DOHH2 (cell line): ENCODE data around the gene ARIH1.

Source experiments
- H3F3A ChIP-seq: fragments of 200-600 bp; sonication (generic), shearing (Covaris generic); 2 replicates; pipeline ENCODE4 v1.6.0; 2016; ENCODE audit warnings: antibody characterized with exemption, mild to moderate bottlenecking; ENCODE audit not compliant: control insufficient read depth, insufficient read depth
- H3K27ac ChIP-seq: fragments of 200-600 bp; sonication (generic); 2 replicates; pipeline ENCODE4 v1.5.1; 2014; ENCODE audit warnings: low read depth, mild to moderate bottlenecking, low read length, moderate library complexity
- H3K27me3 ChIP-seq: fragments of 200-600 bp; sonication (generic); 2 replicates; pipeline ENCODE4 v1.6.1; 2014; ENCODE audit warnings: mild to moderate bottlenecking, low read length, mixed read lengths; ENCODE audit not compliant: control insufficient read depth
- H3K36me3 ChIP-seq: fragments of 200-600 bp; sonication (generic); 2 replicates; pipeline ENCODE4 v1.6.1; 2014; ENCODE audit warnings: mild to moderate bottlenecking, low read length, moderate library complexity, mixed read lengths; ENCODE audit not compliant: control insufficient read depth
- H3K4me1 ChIP-seq: fragments of 200-600 bp; sonication (generic); 2 replicates; pipeline ENCODE4 v1.6.1; 2014; ENCODE audit warnings: mild to moderate bottlenecking, low read length, mixed read lengths; ENCODE audit not compliant: control insufficient read depth
- H3K4me2 ChIP-seq: fragments of 200-600 bp; sonication (generic); 2 replicates; pipeline ENCODE4 v1.6.0; 2014; ENCODE audit warnings: mild to moderate bottlenecking, low read length, moderate library complexity
- H3K4me3 ChIP-seq: fragments of 200-600 bp; sonication (generic); 2 replicates; pipeline ENCODE4 v1.5.1; 2014; ENCODE audit warnings: mild to moderate bottlenecking, low read length, mixed read lengths
- H3K79me2 ChIP-seq: fragments of 200-600 bp; sonication (generic); 2 replicates; pipeline ENCODE4 v1.6.1; 2014; ENCODE audit warnings: mild to moderate bottlenecking, low read length, mixed read lengths; ENCODE audit not compliant: control insufficient read depth
- H3K9me2 ChIP-seq: fragments of 200-600 bp; sonication (generic); replicated peaks from 2 replicates; pipeline ENCODE4 v1.6.1; 2014; ENCODE audit warnings: mild to moderate bottlenecking, low read length, mixed read lengths; ENCODE audit not compliant: control insufficient read depth
- H3K9me3 ChIP-seq: fragments of 200-600 bp; sonication (generic); 2 replicates; pipeline ENCODE4 v1.6.1; 2014; ENCODE audit warnings: antibody characterized with exemption, low read length, mixed read lengths; ENCODE audit not compliant: control insufficient read depth, insufficient read depth
- H4K20me1 ChIP-seq: fragments of 200-600 bp; sonication (generic); 2 replicates; pipeline ENCODE4 v1.6.0; 2014; ENCODE audit warnings: low read depth, mild to moderate bottlenecking, antibody characterized with exemption, low read length, moderate library complexity; ENCODE audit not compliant: control insufficient read depth, insufficient read depth
- EZH2phosphoT487 ChIP-seq: fragments of 200-600 bp; sonication (generic); IDR thresholded peaks from 2 replicates; pipeline ENCODE4 v1.6.1; 2017; ENCODE audit warnings: borderline replicate concordance, mild to moderate bottlenecking, antibody characterized with exemption, low read length, moderate library complexity, mixed read lengths
- TF ChIP-seq, protein P1 (sequence below): fragments of 200-600 bp; sonication (generic); IDR thresholded peaks from one replicate; pipeline ENCODE4 v1.5.1; 2014; ENCODE audit warnings: antibody characterized with exemption, mild to moderate bottlenecking, low read depth, low read length; ENCODE audit not compliant: poor library complexity, severe bottlenecking

Gene ARIH1

DNA sequence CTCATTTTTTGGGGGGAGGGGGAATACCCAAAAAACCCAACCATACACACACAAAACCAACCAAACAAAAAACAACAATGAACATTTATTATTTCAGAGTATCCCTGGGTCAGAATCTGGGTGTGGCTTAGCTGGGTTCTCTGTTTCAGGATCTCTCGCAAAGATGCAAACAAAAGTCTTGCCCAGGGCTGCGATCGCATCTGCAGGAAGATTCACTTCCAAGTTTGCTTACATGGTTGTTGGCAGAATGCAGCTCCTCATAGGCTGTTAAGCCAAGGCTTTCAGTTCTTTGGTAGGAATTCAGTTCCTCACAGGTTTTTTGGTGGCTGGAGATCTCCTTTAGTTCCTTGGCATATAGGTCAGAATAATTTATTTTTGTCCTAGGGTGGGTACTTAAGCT is 13.7 kb upstream of the ARIH1 start:
- Histone ChIP-seq H3K27ac (no peak overlapping the region), H3K9me3 (no peaks in the 10 kb centered on the region), H3K4me2 (no peak overlapping the region), H3K4me1 (0 out of 2 replicates have a peak, but pooled peaks cover 4% of the 10 kb centered on the region), H4K20me1 (no peaks in the 10 kb centered on the region), H3K9me2 (no peaks in the 10 kb centered on the region), H3K79me2 (no peaks in the 10 kb centered on the region), H3K4me3 (no peak overlapping the region), H3F3A (0 out of 2 replicates have a peak, but pooled peaks cover 2% of the 10 kb centered on the region), H3K27me3 (no peaks in the 10 kb centered on the region), H3K36me3 (no peaks in the 10 kb centered on the region)
- TF ChIP-seq, protein P1, sequence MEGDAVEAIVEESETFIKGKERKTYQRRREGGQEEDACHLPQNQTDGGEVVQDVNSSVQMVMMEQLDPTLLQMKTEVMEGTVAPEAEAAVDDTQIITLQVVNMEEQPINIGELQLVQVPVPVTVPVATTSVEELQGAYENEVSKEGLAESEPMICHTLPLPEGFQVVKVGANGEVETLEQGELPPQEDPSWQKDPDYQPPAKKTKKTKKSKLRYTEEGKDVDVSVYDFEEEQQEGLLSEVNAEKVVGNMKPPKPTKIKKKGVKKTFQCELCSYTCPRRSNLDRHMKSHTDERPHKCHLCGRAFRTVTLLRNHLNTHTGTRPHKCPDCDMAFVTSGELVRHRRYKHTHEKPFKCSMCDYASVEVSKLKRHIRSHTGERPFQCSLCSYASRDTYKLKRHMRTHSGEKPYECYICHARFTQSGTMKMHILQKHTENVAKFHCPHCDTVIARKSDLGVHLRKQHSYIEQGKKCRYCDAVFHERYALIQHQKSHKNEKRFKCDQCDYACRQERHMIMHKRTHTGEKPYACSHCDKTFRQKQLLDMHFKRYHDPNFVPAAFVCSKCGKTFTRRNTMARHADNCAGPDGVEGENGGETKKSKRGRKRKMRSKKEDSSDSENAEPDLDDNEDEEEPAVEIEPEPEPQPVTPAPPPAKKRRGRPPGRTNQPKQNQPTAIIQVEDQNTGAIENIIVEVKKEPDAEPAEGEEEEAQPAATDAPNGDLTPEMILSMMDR = no peak
- TF ChIP-seq EZH2phosphoT487 = no peak

DNA sequence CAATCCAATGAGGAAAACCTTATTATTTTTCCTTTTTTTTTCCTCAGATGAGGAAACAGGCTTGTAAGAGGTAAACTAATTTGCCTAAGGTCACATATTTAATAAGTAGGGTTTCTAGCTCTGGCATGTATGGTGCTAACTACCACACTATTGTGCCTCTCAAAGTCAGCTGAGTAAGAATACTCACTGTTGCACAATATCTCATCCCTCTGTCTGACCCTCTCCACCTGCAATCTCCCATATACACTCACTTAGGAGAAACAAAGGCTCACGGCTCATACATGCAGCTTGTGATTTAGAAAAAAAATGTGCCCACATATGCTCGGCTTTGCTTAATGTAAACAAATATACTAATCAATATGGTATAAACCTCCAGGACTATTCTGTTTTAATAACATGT is 10.4 kb upstream of the ARIH1 start:
- no peaks in the 10 kb centered on the region for H4K20me1 ChIP-seq
- TF ChIP-seq EZH2phosphoT487 = no peak
- TF ChIP-seq, protein P1 = no peak
- H3K27ac ChIP-seq = no peak overlapping the region
- no peaks in the 10 kb centered on the region for H3F3A ChIP-seq
- H3K4me2 ChIP-seq = no peak overlapping the region
- H3K36me3 ChIP-seq = no peaks in the 10 kb centered on the region
- 0 out of 2 replicates have a peak, but pooled peaks cover 4% of the 10 kb centered on the region for H3K4me1 ChIP-seq
- H3K9me3 ChIP-seq = no peaks in the 10 kb centered on the region
- no peak overlapping the region for H3K4me3 ChIP-seq
- no peaks in the 10 kb centered on the region for H3K27me3 ChIP-seq
- H3K79me2 ChIP-seq = no peaks in the 10 kb centered on the region
- no peaks in the 10 kb centered on the region for H3K9me2 ChIP-seq

DNA sequence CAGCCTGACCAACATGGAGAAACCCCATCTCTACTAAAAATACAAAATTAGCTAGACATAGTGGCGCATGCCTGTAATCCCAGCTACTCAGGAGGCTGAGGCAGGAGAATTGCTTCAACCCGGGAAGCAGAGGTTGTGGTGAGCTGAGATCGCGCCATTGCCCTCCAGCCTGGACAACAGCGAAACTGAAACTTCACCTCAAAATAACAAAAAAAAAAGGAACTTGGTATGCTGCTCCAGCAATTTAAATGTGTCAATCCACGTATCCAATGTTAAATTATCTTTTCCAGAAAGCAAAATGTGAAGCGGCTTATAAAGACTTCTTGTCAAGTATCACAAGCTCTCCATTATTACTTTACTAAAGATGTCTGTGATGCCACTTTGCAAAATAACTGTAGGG is 9.9 kb upstream of the ARIH1 start:
- Histone ChIP-seq H3K9me2 (no peaks in the 10 kb centered on the region), H3K27ac (no peak overlapping the region), H3F3A (no peaks in the 10 kb centered on the region), H3K9me3 (no peaks in the 10 kb centered on the region), H3K4me2 (no peak overlapping the region), H3K27me3 (no peaks in the 10 kb centered on the region), H3K79me2 (no peaks in the 10 kb centered on the region), H3K4me1 (0 out of 2 replicates have a peak, but pooled peaks cover 4% of the 10 kb centered on the region), H3K36me3 (no peaks in the 10 kb centered on the region), H3K4me3 (no peak overlapping the region), H4K20me1 (no peaks in the 10 kb centered on the region)
- no peak for TF ChIP-seq EZH2phosphoT487
- TF ChIP-seq, protein P1 = no peak

DNA sequence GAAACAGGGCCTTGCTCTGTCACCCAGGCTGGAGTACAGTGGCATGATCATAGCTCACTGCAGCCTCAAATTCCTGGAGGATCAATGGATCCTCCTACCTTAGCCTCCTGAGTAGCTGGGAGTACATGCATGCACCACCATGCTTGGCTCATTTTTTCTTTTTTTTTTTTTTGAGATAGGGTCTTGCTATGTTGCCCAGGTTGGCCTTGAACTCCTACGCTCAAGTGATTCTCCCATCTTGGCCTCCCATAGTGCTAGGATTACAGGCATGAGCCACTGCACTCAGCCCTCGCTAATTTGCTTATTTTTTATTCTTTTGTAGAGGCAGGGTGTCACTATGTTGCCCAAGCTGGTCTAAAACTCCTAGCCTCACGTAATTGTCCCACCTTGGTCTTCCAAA is 6.0 kb upstream of the ARIH1 start:
- Histone ChIP-seq H3K27ac (no peak overlapping the region), H3K9me3 (no peaks in the 10 kb centered on the region), H3K36me3 (no peaks in the 10 kb centered on the region), H3K79me2 (peaks cover 8% of the 10 kb centered on the region), H3K9me2 (no peaks in the 10 kb centered on the region), H4K20me1 (no peaks in the 10 kb centered on the region), H3K4me1 (peaks cover 8% of the 10 kb centered on the region), H3K4me2 (no peak overlapping the region), H3K4me3 (no peak overlapping the region), H3K27me3 (no peaks in the 10 kb centered on the region), H3F3A (no peaks in the 10 kb centered on the region)
- no peak for TF ChIP-seq EZH2phosphoT487
- TF ChIP-seq, protein P1 = no peak
